Femur (tissue), 1 donor: ENCODE data around the gene R3HDM4.

Experiments
- DNase-seq: peaks from one replicate; pipeline ENCODE4 v3.0.0-alpha.2; 2017

The R3HDM4 gene

DNA sequence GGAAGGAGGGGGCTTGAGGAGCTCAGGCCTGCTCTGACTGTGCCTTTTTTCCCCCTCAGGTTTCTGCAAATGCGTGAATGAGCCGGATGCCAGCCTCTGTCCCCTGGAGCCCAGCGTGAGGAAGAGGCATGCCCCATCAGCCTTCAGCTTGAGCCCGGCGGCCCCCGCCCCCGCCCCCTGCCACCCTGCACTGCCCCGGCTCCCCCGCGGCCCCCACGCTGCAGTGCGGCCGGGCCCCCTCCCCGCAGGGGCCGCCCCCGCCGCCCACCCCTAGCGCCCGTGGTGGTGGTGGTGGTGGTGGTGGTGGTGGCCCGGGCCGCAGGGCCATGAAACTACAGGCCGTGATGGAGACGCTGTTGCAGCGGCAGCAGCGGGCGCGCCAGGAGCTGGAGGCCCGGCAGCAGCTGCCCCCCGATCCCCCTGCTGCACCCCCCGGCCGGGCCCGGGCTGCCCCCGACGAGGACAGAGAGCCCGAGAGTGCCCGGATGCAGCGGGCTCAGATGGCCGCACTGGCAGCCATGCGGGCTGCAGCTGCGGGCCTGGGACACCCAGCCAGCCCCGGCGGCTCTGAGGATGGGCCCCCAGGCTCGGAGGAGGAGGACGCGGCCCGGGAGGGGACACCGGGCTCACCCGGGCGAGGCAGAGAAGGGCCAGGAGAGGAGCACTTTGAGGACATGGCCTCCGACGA is 16.3 kb upstream of the R3HDM4 start:
- DNase-seq, result no peak

DNA sequence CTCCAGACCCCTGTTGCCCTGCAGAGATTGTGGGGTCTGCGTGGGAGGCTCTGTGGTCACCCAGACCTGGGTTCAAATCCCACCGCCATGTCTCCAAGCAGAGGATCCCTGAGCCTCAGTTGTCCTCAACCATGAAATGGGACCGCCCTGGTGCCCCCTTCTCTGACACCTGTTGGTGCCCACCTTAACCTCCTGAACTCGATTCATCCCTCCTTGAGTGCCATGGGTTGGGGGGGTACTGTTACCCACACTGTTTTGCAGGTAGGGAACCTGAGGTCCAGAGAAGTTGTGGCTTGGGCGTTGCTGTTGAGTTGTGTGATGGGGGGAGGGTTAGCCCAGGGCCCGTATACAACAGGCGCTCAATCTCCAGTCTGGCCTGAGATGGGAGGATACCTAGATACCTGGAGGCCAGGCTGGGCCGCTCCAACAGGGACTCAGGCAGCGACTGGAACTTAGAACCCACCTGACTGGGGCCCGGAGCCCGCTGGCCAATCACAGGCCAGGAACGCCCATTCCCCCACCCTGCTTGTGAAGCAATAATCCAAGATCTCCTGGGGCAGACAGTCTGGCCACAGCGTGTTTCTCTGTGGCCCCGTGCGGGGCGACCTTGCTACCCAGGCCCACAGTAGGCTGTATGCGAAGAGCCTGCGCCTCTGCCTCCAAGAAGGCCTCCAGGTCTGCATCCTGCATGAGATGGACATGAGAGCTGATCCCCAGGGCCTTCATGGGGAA is 15.6 kb upstream of the R3HDM4 start:
- DNase-seq, result no peak

DNA sequence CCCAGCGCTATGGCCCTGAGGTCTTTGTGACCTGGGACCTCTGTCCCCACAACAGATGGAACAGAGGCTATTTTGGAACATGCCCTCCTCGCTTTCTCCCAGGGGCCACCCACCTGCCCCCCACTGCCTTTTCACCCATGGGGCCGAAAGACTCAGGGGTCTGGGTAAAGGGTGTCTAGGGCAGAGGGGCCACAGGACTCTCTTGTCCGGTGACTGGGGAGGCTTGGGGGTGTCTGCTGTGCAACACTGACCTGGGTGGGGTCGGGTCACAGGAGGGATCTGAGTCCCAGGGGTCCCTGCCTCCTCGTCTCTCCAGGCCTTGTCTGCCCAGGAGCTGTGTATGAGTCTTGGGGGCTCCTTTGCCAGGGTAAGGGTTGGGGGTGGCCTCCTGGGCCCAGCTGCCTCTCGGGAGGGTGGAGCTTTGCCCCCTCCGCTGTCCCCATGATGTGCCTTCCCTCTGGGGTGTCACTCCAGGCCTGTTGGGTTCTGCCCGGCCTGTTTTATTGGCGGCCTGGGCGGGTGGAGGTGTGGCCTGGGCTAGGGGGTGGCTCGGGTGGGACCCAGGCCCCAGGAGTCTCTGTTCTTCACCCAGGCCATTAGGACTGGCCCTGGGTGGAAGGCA is 14.9 kb upstream of the R3HDM4 start:
- no peak for DNase-seq

DNA sequence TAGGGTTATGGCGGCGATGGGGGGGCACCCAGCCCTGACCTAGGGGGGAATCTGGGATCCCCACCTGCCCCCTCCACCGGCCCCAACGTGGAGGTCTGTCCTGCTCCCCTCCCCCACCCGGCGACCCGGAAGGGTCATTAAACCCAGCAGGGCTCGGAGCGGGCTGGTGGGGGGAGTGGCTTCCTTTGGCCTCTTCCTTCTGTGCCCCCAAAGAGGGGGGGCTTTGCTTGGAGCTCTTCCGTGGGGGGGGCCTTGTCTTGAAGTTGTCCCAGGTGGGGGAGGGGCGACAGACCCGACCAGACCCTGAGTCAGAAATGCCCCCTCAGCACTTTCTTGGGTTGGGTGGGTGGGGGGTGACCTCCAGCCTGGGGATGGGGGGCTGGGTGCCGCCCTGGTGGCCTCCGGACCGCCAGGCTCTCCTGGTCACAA is 14.3 kb upstream of the R3HDM4 start:
- DNase-seq, result peak; percentile 46

DNA sequence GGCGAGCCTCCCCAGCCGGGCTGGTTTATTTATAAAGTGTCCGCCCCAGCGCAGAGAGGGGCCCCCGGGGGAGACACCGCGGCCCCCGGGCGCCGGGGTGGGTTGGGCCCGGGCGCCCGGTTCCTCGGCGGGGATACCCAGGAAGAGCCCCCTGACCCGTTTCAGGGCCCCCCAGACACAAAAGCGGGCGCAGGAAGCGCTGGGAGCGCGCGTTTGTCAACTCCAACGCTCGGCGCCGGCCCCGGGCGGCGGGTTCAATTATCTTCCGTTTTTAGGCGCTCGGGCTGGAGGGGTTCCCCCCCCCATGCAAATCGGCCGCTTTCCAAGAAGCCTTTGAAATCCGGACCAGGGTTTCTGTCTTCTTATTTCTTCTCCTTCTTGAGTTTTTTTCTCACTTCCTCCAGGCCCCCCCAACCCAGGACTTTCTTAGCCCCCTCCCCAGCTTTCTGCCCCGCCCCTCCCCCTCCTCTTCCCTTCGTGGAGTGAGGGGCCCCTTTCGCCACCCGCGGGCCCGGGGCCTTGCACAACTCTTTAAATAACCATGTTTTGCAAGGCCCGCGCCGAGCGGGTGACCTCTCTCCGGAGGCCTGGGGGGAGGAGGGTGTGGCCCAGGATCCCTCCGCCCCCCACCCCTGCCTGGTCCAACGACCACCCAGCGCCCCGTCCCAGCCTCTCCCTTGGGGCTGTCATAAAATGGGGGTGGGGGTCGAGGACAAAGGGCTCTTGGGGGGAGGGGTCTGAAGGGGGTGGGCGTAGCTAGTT is 13.8 kb upstream of the R3HDM4 start:
- DNase-seq, result peak; percentile 69

DNA sequence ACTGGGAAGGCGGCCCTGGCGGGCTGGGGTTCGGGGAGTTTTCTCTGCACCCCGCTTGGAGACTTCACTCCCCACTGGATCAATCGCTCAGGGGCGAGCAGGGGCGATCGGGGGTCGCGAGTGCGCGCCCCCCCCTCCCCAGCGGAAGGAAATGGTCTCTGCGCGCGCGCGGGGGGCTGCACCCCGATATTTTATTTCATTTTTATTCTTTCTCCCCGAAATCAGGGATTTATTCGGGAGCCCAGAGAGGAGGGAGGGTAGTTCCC is 13.2 kb upstream of the R3HDM4 start:
- DNase-seq, result no peak

DNA sequence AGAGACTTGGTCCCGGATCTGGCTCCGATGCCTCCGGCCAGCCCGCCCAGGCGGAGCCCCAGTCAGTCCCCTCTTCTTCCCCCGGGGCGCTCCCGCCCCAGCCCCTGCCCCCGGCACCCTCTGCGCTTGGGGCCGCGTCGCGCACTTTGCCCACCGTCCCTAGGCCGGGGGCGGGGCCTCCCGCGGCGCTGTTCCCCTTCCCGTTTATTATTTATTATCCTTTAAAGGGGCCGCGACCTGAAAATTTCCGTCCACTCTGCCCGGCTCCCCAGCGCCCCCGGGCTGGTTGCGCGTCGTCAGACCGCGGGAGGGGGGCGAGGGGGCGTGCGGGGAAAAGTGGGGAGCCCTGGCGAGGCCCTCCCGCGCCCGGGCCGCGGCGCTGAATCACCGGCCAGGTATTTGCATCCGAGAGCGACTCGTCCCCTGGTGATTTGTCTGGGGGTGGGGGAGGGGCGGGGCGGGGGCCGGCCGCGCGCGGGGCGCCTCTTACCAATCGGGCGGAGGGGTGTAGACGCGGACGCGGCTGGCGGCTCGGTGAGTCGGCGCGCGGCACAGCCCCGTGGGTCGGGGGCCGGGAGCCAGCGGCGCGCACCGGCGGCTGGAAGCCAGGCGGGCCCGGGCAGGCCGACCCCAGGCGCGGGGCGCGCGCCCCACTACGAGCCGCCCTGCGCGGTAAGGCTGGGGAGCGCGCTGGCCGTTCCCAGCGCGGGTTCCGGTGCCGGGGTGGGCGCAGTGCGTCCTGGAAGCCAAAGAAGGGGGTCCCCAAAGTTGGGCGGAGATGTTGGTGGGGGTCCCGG is 12.7 kb upstream of the R3HDM4 start, which contains the start of gene ARID3A:
Gene ARID3A, plus strand, starts transcription at position 510 of the 797 bp plus-strand sequence. CDS start 3,494 bp downstream, outside the sequence.
- peak; percentile 88 for DNase-seq

DNA sequence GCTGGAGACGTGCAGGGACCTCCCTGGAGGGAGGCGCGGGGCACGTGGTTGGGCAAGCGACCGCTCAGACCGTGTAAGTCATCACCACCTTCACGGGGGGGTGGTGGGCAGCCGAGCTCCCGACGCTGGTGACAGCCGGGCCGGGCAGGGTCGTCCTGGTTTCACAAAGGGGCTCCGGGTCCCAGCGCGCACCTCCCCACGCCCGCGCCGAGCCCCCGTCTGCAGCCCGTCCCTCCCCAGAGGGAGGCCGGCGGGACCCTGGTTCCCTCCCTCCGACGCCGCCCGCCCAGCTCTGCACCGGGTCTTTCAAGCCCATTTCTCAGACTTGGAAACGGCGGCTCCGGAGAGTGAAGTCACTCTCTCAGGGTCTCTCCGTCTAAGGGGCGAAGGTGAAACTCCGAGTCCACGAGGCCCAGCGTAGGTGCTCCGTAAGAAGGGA is 12.1 kb upstream of the R3HDM4 start:
- DNase-seq, result no peak

DNA sequence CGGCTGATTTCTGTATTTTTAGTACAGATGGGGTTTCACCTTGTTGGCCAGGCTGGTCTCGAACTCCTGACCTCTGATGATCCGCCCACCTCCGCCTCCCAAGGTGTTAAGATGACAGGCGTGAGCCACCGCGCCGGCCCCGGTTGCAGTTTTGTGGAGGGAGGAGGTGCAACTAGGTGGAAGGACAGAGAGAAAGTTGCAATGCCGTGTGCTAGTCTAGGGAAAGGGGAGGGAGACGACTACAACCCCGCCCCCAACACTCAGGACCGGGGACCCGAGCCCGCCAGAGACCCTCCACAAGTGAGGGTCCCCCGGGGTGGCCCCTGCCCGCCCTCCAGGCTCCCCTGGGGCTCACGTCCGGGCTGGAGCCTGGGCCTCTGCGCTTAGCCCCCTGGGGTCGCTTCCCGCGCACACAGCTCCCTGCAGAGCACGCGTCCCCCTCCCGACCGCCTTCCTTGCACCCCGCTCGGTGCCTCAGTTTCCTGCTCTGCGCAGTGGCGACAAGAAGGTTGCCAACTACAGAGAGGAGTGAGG is 11.6 kb upstream of the R3HDM4 start:
- DNase-seq, result no peak

DNA sequence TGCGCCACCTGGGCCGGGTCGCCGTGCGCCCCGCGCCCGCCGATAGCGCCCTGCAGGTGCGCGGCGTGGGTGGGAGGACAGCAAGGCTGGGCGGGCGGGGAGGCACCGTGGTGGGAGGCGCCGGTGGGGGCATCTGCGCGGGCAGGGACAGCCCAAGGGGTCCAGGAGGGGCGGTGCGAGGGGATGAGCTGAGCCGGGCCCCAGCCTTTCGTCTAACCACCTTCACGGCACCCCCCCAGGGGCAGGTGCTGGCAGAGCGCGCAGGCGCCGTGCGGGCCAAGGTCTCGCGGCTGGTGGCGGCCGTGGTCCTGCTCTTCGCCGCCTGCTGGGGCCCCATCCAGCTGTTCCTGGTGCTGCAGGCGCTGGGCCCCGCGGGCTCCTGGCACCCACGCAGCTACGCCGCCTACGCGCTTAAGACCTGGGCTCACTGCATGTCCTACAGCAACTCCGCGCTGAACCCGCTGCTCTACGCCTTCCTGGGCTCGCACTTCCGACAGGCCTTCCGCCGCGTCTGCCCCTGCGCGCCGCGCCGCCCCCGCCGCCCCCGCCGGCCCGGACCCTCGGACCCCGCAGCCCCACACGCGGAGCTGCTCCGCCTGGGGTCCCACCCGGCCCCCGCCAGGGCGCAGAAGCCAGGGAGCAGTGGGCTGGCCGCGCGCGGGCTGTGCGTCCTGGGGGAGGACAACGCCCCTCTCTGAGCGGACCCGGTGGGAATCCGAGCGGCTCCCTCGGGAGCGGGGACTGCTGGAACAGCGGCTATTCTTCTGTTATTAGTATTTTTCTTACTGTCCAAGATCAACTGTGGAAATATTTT is 7.2 kb upstream of the R3HDM4 start:
- no peak for DNase-seq

DNA sequence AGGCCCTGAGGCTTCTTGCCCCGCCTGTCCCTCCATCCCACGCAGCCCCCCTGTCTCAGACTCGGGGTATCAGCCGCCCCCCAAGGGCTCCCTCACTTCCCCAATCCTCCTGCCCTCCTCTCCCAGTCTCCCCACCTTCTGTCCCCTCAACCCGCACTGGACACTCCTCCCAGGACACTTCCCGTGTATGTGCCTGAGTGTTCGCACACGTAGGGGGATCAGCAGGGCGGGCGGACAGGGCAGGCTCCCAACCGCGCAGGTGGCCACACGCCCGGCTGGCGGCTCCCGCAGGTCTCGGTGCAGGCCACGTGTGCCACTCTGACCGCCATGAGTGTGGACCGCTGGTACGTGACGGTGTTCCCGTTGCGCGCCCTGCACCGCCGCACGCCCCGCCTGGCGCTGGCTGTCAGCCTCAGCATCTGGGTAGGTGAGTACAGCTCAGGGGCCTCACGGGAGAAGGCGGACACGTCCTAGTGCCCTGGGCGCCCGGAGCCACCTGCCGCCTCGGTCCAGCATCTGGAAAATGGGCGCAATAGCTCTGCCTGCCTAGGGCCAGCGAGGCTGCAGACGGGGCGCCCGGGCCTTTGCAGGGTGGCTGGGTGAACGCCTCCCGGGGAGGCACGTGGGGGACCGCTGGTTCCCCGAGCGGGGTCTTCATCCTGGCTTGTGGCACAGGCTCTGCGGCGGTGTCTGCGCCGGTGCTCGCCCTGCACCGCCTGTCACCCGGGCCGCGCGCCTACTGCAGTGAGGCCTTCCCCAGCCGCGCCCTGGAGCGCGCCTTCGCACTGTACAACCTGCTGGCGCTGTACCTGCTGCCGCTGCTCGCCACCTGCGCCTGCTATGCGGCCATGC is 6.4 kb upstream of the R3HDM4 start:
- DNase-seq, result no peak

DNA sequence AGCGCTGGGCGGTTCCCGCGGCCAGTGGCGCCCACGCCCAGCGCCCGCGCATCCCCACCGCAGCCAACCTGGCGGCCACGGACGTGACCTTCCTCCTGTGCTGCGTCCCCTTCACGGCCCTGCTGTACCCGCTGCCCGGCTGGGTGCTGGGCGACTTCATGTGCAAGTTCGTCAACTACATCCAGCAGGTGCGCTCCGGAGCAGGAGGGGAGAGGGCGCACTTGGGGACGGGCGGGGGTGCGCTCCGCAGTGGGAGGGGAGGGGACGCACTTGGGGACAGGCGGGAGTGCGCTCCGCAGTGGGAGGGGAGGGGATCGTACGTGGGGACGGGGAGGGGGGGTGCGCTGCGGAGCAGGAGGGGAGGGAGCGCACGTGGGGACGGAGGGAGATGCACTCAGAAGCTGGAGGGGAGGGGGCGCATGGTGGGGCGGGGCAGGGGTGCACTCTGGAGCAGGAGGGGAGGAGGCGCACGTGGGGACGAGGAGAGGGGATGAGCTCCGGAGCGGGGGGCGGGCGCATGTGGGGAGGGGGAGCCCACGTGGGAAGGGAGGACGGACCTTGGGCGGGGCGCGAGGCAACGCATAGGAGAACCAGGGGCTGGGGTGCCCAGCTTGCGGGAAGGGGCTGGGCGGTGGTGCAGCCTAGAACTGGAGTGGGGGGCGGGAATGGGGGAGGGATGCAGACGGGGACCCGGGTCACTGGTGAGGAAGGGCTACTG is 5.6 kb upstream of the R3HDM4 start:
- DNase-seq, result no peak

DNA sequence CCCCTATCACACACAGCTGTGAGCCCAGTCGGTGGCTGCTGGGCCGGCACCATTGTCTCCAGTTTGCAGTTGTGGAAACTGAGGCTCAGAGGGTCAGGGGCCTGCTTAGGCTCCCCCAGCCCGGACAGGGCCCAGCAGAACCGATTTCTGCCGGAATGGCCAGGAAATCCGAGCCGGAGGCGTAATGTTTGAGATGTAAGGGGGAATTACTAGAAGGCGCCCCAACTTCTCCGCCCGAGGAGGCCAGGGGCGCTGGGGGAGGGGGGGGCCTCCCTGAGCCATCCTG is 5.1 kb upstream of the R3HDM4 start:
- no peak for DNase-seq

DNA sequence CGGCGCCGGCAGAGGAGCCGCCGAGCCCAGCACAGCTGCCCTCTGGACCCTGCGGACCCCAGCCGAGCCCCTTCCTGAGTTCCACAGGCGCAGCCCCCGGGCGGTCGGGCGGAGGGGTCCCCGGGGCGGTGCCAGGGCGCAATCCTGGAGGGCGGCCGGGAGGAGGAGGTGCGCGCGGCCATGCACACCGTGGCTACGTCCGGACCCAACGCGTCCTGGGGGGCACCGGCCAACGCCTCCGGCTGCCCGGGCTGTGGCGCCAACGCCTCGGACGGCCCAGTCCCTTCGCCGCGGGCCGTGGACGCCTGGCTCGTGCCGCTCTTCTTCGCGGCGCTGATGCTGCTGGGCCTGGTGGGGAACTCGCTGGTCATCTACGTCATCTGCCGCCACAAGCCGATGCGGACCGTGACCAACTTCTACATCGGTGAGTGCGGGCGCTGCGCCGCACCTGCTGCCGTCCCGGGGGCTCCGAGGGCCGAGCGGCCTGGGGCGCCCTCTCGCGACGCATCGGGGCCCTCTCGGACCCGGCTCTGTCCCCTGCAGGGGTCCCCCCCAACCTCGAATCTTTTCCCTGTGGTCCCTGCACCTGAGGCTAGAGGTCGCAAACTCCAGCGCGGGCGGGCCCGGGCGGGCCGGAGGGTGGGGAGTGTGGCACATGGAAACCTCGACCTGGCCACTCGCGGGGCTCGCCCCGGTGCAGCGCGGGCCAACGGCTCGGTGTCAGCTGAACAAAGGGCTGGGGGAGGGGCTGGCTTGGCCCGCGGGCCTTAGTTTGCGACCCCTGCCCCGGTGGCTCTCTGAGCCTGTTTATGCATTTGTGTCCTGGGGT is 4.5 kb upstream of the R3HDM4 start, which contains the start of gene KISS1R:
Gene KISS1R, plus strand, starts transcription at position 11 of the 829 bp plus-strand sequence. Its CDS starts 170 bp downstream, at position 181.
- peak; percentile 49 for DNase-seq

DNA sequence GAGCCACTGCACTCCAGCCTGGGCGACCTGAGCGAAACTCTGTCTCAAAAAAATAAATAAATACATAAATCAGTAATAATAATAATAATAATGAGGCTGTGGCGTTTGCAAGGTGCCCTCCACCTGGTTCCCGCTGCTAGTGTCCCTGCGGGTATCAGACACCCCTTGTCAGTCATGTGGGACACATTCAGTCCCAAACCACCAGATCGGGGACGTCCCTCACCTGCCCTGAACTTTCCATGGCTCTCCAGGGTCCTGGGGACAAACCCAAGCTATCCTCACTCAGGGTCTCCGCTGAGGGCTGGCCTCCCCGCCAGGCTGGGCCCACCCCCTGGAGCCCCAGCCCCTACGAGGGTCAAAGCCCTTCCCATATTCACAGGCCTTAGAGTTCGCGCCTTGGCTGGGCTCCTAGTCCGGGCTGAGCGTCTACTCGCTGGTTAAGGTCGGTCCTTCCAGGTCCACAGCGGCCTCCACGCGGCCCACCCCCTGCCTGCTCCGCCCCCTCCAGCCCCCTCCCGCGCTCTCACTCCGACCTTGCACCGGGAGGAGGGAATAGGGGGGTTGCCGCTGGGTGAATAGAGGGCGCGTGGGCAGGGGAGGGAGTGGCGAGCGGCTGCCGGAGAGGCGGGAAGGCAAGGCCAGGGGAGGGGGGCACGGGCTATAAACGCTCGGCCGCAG is 3.8 kb upstream of the R3HDM4 start:
- DNase-seq, result peak; percentile 52

DNA sequence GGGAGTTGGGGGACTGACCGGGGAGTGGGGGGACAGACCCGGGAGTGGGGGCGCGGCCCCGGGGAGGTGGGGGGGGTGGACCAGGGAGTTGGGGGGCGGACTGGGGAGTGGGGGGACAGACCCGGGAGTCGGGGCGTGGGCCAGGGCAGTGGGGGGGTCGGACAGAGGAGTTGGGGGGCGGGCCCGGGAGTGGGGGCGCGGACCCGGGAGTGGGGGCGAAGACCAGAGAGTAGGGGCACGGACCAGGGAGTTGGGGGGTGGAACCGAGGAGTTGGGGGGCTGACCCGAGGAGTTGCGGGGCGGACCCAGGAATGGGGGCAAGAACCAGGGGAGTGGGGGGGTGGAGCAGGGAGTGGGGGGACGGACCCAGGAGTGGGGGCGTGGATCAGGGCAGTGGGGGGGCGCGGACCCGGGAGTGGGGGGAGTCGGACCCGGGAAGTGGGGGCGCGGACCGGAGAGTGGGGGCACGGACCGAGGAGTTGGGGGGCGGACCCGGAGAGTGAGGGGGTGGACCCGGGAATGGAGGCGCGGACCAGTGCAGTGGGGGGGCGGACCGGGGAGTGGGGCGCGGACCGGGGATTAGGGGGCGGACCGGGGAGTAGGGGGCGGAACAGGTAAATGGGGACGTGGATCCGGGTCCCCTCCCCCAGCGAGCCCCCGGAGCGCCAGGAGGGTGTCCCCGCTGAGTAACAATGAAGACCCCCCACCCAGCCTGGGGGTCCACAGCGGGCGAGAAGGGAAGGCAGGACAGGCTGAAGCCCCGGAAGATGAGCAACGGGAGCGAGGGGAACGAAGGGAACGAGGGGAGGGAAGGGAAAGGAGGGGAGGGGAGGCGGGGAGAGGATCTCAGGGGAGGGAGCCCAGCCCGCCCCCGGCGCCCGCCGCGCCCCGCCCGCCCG is 589 bp downstream of the R3HDM4 start:
- DNase-seq, result peak; percentile 64
